Suppressor macrophage (primary cell): ENCODE data around the gene OBP2B.
"Not testable (repeated sequence)": the region's sequence is repeated elsewhere in the genome, so short reads cannot be mapped to it uniquely, and the experiment has no call there.

Experiments used
- DNase-seq, 4 experiments: peaks; one replicate each; pipeline ENCODE4 v3.0.0-alpha.2; 2020 to 2022

OBP2B gene

DNA sequence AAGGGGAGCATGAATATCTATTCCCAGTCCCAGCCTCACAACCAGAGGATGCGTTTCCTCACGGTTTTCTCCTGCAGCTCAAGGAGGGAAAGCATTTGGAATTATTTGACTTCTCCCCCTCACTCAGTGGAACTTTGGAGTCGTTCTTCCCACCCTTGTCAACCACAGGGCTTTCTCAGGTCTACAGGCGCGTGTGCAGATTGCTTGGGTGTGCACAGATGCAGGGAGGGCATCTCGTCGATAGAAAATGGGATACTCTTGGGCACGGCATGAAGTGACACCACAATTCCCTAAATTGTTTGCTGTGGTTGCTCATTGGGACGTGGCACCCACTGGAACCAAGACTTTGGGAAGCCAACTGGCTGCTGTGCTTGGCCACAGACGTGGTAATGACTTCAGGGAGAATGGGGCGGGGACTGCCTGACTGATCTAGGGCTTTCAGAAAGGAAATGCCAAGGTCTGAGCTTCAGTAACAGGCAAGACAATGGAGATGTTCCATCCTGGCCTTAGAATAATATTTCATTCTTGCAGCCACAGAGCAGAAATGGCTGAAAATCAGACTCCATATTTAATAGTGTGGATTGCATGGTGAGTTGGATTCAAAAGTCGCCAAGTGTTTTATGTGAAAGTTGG lies 12.2 kb upstream of the OBP2B start:
- no peak for DNase-seq

DNA sequence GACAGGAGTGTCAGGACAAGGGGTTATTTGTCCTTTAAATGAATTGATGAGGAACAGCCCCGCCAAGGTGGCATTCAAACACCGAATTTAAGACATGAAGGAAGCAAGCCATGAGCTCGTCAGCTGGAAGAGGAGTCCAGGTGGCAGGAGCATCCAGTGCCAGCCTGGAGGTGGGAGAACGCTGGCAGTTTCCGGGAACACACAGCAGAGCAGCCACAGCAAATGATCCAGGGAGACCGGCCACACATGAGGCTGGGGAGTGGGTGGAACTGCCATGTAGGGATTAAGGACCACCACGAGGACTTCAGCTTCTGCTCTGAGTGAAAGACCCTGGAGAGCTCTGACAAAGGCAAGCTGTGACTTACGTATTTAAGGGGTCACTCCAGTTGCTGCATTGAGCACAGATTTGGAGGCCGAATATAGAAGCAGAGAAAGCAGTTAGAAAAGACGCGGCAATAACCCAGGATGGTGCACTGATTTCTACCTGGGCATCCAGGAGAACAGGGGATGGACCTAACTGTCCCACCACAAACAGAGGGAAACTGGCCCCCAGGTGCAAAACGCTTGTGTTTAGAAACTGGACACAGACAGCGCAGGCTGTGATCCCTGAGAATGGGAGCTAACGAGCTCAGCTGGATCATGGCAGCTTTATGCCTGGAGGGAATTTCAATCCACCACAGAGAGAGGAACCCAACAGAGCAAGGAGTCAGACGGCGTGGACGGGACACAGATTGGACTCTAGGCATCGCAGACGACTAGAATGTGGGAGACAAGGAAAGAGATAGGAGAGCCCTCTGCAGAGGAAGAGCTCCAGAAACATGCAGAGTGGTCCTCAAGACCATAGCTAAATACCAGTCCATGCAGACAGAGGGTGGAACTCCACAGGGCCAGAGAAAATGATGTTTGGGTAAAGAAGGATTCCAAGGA lies 9.3 kb upstream of the OBP2B start:
- not testable (repeated sequence) for DNase-seq

DNA sequence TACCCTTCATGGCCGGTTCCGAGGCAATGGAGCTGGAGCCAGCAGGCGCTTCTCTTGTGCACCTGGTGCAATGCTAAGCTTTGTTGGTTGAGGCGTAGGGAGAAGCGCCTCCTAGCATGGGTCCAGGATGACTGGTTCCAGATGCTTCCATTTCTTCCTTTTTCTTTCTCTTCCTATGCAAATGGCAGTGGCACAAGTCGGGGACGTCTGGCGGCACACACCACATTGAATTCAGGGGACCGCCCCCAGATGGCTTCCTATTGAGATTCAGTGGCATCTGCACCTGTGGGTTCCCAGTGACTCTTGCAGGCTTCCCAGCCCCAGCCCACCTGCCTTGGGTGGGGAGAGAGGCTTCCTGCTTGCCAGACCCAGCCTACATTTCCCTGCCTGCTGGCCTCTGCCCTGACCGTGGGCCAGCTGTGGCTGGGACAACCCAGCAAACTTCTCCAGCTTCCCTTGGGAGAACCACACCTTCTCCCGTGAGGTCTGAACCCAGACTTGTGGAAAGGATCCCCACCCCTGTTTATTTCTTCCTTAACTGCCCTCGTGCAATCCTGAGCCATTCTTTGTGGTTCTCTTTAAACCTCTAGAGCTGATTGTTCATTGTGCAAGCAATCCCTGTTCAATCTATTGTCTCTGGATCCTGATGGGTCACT lies 8.4 kb upstream of the OBP2B start:
- DNase-seq, result not testable (repeated sequence)

GRCh38 chr9:133214276-133214675 lies 5.2 kb upstream of the OBP2B start:
- DNase-seq, result not testable (repeated sequence)

DNA sequence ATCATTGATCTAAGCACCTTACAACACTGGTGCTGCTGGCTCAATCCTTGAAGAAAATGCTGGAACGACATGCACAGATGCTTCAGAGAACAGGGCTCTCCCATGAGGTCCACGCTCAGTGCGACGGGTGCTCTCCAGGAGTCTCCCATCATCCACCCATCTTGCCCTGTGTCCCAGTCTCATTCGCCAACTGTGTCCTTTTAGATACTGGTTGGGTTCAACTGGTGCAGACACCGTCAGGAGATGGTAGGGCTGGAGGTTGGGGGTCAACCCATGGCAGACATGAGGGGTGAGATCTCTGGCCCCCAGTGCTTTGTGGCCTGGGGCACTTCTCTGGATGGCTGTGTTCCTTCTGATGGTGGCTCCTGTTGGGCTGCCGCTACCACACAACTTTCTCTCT lies 1.6 kb upstream of the OBP2B start:
- no peak for DNase-seq

GRCh38 chr9:133210202-133210532 lies 1.1 kb upstream of the OBP2B start:
- no peak for DNase-seq

- DNase-seq, result not testable (repeated sequence)
Observed at GRCh38 chr9:133209327-133210201, 514 bp upstream of the OBP2B start.

DNA sequence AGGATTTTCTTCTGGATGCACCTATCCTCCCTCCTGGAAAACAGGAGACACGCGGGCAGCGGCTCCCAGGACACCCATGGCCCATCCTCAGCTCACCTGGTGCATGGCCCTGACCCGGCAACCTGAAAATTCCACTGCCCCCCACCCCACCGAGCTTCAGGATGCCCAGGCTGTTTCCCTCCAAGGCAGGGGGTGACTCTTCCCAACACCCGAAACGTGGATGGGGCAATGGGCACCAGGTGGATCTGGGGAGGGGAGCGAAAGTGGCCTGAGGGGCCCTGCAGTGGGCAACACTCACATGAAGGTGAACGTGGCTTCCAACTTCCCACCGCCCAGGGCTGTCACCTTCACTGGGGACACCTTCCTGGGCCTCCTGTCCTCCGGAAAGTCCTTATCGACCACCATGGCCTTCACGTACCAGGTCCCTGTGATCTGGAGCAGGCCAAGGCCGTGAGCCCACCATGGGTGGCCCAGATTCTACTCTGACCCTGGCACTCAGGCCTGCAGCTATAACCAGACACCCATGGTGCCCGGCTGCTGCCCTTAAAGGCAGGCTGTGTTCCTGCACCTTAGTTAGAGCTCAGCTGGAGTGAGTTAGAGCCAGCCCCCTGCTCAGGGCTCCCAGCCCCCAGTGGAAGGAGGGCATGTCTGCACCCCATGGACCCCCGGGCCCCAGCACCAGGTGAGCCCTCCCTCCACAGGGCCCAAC lies 725 bp downstream of the OBP2B start:
- not testable (repeated sequence) for DNase-seq

DNA sequence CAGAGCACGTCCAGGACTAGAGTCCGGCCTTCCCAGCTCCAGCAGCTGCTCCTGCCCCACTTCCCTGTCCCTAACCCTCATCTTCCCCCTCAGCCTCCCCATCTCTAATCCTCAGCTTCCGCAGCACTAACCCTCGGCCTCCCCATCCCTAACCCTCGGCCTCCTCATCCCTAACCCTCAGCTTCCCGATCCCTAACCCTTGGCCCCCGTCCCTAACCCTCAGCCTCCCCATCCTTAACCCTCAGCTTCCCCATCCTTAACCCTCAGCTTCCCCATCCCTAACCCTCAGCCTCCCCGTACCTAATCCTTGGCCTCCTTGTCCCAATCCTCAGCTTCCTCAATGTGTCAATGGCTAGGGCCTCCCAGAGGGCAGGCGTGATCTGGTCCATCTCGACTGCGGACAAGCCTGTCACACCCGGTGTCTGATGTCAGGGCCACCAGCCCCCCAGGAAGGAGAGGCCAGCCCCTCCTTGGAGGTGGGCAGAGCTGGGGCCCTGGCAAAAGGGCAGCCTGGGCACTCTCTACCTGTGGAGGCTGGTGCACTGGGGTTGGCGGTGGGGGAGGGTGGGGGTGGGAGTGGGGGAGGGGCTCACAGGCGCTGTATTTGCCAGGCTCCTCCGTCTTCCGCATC lies 1.4 kb downstream of the OBP2B start:
- DNase-seq, result no peak

- no peak for DNase-seq
Observed at GRCh38 chr9:133207021-133207531, 2.0 kb downstream of the OBP2B start.

GRCh38 chr9:133205996-133206931 lies 2.8 kb downstream of the OBP2B start:
- no peak for DNase-seq

- not testable (repeated sequence) for DNase-seq
Observed at GRCh38 chr9:133205481-133205887, 3.6 kb downstream of the OBP2B start.

DNA sequence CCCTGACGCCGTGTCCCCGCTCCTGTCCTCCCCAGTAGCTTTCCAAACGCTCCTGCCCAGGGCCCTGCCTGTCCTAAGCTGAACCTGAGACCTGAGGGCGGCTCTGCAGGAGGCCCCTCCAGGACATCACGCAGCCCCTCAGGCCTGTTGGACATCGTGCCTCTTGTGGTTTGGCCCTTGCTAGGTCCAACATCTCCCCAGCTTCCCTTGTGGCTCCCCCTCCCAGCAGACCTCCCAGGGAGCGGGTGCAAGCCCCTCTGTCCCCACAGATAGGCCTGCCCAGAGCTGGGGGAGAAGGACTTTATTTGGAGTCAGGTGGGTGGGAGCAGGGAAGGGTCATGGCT lies 4.1 kb downstream of the OBP2B start:
- DNase-seq, result no peak

DNA sequence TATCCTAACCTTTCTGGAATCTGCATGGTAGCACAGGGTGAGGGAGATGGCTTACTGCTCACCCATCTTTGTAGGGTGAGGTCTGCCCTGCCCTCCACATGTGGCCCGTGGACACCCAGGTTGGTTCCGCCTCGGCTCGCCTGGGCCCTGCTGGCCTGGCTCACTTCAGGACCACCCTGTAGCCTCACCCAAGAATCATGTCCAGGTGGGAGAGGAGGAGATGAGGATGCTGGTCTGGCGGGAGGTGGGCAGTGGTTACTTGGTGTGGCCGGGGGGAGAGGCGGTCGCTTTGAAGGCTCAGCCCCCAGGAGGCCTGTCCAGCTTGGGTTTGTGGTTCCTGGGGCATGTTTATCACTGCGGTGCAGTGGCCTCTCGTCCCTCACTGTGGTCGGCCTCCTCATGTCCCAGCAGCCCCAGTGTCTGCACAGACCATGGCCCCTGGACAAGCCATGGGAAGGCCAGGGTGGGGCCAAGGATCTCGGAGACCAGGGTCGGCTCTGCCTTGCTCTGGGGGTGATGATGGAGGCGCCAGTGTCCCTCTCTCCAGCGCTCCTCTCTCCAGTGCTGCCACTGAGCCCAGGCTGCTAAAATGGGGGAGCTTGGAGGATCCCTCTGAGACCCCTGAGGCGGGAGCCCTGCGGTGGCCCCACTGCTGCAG lies 4.6 kb downstream of the OBP2B start:
- DNase-seq, result no peak

GRCh38 chr9:133203506-133204075 lies 5.5 kb downstream of the OBP2B start:
- no peak for DNase-seq

- no peak for DNase-seq
Observed at GRCh38 chr9:133202688-133203453, 6.2 kb downstream of the OBP2B start.

DNA sequence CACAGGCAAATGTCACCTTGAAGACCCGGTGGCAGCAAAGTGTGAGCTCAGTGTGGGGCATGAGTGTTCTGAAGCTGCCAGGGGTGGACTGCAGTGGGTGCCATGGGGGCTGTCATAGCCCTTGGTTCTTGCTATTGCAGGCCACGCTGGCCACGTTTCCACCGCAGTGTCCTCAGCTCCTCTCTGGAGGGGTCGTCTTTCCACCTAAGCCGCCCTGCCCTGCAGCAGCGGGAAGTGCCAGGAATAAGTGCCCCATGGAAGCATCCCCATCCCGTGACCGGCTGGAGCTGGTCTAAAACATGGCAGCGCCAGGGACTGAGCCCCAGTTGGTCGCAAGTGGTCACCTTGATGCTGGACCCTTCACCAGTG lies 6.9 kb downstream of the OBP2B start:
- no peak for DNase-seq

DNA sequence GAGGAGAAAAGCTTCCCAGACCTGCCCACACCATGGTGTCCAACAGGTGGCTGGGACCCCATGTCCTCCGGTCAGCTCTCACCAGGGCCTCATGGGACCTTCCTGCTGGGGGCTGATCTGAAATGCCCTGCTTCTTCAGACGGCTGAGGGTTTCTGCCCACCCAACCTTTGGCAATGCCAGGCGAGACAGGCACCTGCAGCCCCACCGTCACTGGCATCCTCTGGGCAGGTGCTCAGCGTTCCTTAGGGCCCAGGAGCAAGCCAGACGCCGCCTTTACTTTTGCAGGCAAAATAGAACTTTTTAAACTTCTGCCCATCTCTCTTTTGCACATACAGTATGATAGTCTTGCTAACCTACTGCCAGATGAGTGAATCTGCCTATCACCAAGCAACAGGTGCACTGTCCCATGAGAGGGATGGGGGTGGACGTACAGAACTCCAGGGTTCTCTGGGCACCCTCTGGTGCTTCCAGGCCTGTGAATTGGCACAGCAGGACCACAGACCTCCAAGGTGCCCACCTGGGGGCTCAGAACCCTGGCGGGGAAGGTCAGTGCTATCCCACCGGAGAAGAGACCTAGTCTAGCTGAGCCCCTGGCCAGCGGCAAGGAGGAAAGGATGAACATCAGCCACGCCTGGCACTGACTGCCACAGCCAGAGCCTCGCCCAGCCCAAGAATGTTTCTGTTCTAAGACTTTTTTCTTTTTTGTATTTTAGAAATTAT lies 7.5 kb downstream of the OBP2B start:
- DNase-seq, result no peak
